K562 (cell line): ENCODE measurements around the gene EML1. TPM values are rescaled to one million over a fixed set of nuclear protein-coding genes. Genes with fewer than 3 reads are reported as not detected.

Experiments
- CTBP1 ChIP-seq: fragments of 450-650 bp; IDR thresholded peaks from 2 replicates; pipeline ENCODE4 v1.6.1; 2016; ENCODE audit warnings: borderline replicate concordance
- GTF2E2 ChIP-seq: fragments of 200-800 bp; sonication (Bioruptor generic); IDR thresholded peaks from 2 replicates; pipeline ENCODE4 v1.6.1; 2016; ENCODE audit warnings: missing genetic modification characterization, missing compliant biosample characterization
- NFATC3 ChIP-seq: fragments of 450-650 bp; IDR thresholded peaks from 2 replicates; pipeline ENCODE4 v1.6.1; 2017; ENCODE audit warnings: mild to moderate bottlenecking
- NFIC ChIP-seq: fragments of 450-650 bp; IDR thresholded peaks from 2 replicates; pipeline ENCODE4 v1.6.1; 2017; ENCODE audit warnings: mild to moderate bottlenecking, inconsistent platforms
- NR2F6 ChIP-seq: fragments of 450-650 bp; formaldehyde crosslinking; IDR thresholded peaks from 2 replicates; pipeline ENCODE4 v1.4.0; 2020; ENCODE audit warnings: mild to moderate bottlenecking
- RBFOX2 ChIP-seq: fragments of 200-400 bp; formaldehyde crosslinking; IDR thresholded peaks from 2 replicates; pipeline ENCODE4 v1.6.1; 2017; ENCODE audit warnings: low read depth, mild to moderate bottlenecking, low read length, moderate library complexity
- SLC30A9 ChIP-seq: fragments of 250-450 bp; sonication (Bioruptor Pico); IDR thresholded peaks from 2 replicates; pipeline ENCODE4 v1.8.0; 2022; ENCODE audit warnings: mild to moderate bottlenecking, moderate library complexity
- SMARCE1 ChIP-seq: fragments of 450-650 bp; IDR thresholded peaks from 2 replicates; pipeline ENCODE4 v1.7.1; 2016; ENCODE audit warnings: mild to moderate bottlenecking
- TAL1 ChIP-seq: fragments of 450-650 bp; IDR thresholded peaks from 2 replicates; pipeline ENCODE4 v1.6.1; 2016; ENCODE audit warnings: mild to moderate bottlenecking
- TFAM ChIP-seq: fragments of 250-450 bp; sonication (Bioruptor Pico); conservative IDR thresholded peaks from 2 replicates; pipeline ENCODE4 v1.5.0; 2021; ENCODE audit warnings: mild to moderate bottlenecking, moderate library complexity
- THRAP3 ChIP-seq: fragments of 450-650 bp; IDR thresholded peaks from 2 replicates; pipeline ENCODE4 v1.6.1; 2016; ENCODE audit warnings: mild to moderate bottlenecking, inconsistent platforms, borderline replicate concordance
- U2AF2 ChIP-seq: fragments of 200-400 bp; formaldehyde crosslinking; optimal IDR thresholded peaks from 2 replicates; pipeline ENCODE3; 2017; ENCODE audit warnings: low read depth, mild to moderate bottlenecking, low read length
- ZNF263 ChIP-seq: sonication (generic); formaldehyde crosslinking; IDR thresholded peaks from 2 replicates; pipeline ENCODE4 v1.8.0; 2022; ENCODE audit warnings: mild to moderate bottlenecking, missing genetic modification reagents, borderline replicate concordance
- polyA plus RNA-seq, 8 experiments: library from polyadenylated mRNA; depleted of rRNA in 4 of 8; stranded (reverse) in 5 of 8; unstranded in 3 of 8; fragments of >200 nt; fragmentation: Nextera tagmentation in 2 of 8; fragmentation: Illumina TruSeq in 1 of 8; extraction: Ambion mirVana in 2 of 8; extraction: Trizol in 1 of 8; gene quantifications; 2 replicates each; pipeline versions ENCODE4 v1.2.1 to v1.2.3, GENCODE V29; 2011 to 2014; ENCODE audit warnings: inconsistent platforms in 1 of 8, missing spikeins in 1 of 8
- total RNA-seq, 7 experiments: library from RNA; depleted of rRNA in 6 of 7; stranded (reverse); fragments of >200 nt in 6 of 7; fragmentation: Illumina TruSeq in 2 of 7; extraction: Trizol in 2 of 7; gene quantifications; 2 replicates each; pipeline versions ENCODE4 v1.2.1 to v1.2.3, GENCODE V29; 2011 to 2021; ENCODE audit warnings: low replicate concordance in 1 of 7
- TF ChIP-seq, protein P1 (sequence below): sonication (generic); formaldehyde crosslinking; IDR thresholded peaks from 2 replicates; pipeline ENCODE4 v1.8.0; 2022; ENCODE audit warnings: mild to moderate bottlenecking, missing genetic modification reagents, borderline replicate concordance
- TF ChIP-seq, protein P2 (sequence below): fragments of 250-450 bp; sonication (Bioruptor Pico); IDR thresholded peaks from 2 replicates; pipeline ENCODE4 v1.5.0; 2022; ENCODE audit warnings: mild to moderate bottlenecking
- TF ChIP-seq, protein P3 (sequence below): fragments of 250-450 bp; sonication (Bioruptor Pico); IDR thresholded peaks from 2 replicates; pipeline ENCODE4 v1.4.0; 2020; ENCODE audit warnings: mild to moderate bottlenecking, moderate library complexity
- TF ChIP-seq, protein P4 (sequence below): fragments of 450-650 bp; IDR thresholded peaks from 2 replicates; pipeline ENCODE4 v1.6.1; 2016; ENCODE audit warnings: antibody characterized with exemption
- TF ChIP-seq, protein P5 (sequence below): sonication (generic); formaldehyde crosslinking; IDR thresholded peaks from 2 replicates; pipeline ENCODE4 v1.8.0; 2022; ENCODE audit warnings: missing genetic modification reagents, mild to moderate bottlenecking, borderline replicate concordance

EML1 gene
- total and polyA plus RNA-seq, 9 of the 15 experiments (the other 6 are each of a cell fraction or from before 2014, with no cell fraction given) = 0.01 to 0.35 (median 0.07) TPM; not detected in 2

DNA sequence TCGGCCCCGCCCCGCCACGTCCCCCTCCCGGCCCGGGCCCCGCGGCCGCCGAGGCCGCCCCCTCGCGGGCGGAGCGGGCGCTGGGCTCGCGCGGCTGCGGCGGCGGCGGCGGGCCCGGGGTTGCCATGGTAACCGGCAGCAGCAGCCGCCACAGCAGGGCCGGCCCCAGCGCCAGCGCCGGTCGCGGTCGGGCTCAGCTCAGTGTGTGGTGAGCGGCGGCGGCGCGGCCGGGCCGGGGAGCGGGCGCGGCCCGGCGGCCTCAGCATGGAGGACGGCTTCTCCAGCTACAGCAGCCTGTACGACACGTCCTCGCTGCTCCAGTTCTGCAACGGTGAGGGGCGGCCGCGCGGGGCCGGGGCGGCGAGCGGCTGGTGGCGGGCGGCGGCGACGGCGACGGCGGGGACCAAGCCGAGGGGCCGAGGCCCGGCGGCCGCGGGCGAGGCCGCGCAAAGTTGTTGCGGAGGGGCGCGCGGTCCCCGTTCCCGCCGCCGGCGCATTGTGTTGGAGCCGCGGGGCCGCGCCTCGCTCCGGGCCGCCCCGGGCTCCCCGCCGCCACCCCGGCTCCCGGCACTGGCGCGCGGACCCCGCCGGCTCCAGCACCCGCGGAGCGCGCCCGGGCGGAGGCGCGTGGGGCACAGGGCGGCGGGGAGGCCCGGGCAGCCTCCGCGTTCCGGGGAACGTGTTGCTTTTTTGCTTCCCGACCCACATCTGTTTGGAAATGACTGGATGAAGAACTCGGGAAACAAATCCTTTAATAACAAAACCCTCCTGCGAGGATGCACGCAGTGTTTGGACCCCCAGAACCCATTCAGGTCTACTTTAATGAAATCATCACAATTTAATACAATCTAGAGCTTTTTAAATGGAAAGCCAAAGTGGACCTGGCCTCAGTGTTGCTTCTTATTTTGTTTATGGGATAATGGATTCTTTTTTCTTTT, at the start of gene EML1 (continued):
- TF ChIP-seq ZNF263 (CRISPR knock-in tag) = no peak
- TF ChIP-seq, protein P1, sequence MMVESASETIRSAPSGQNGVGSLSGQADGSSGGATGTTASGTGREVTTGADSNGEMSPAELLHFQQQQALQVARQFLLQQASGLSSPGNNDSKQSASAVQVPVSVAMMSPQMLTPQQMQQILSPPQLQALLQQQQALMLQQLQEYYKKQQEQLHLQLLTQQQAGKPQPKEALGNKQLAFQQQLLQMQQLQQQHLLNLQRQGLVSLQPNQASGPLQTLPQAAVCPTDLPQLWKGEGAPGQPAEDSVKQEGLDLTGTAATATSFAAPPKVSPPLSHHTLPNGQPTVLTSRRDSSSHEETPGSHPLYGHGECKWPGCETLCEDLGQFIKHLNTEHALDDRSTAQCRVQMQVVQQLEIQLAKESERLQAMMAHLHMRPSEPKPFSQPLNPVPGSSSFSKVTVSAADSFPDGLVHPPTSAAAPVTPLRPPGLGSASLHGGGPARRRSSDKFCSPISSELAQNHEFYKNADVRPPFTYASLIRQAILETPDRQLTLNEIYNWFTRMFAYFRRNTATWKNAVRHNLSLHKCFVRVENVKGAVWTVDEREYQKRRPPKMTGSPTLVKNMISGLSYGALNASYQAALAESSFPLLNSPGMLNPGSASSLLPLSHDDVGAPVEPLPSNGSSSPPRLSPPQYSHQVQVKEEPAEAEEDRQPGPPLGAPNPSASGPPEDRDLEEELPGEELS = no peak
- no peak for TF ChIP-seq SLC30A9
- TF ChIP-seq RBFOX2 = no peak
- TF ChIP-seq NR2F6 = no peak
- no peak for TF ChIP-seq THRAP3
- TF ChIP-seq, protein P2, sequence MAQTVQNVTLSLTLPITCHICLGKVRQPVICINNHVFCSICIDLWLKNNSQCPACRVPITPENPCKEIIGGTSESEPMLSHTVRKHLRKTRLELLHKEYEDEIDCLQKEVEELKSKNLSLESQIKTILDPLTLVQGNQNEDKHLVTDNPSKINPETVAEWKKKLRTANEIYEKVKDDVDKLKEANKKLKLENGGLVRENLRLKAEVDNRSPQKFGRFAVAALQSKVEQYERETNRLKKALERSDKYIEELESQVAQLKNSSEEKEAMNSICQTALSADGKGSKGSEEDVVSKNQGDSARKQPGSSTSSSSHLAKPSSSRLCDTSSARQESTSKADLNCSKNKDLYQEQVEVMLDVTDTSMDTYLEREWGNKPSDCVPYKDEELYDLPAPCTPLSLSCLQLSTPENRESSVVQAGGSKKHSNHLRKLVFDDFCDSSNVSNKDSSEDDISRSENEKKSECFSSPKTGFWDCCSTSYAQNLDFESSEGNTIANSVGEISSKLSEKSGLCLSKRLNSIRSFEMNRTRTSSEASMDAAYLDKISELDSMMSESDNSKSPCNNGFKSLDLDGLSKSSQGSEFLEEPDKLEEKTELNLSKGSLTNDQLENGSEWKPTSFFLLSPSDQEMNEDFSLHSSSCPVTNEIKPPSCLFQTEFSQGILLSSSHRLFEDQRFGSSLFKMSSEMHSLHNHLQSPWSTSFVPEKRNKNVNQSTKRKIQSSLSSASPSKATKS (CRISPR knock-in tag) = no peak
- TF ChIP-seq SMARCE1 = no peak
- TF ChIP-seq NFATC3 = no peak
- TF ChIP-seq TFAM = no peak
- TF ChIP-seq U2AF2 = no peak
- TF ChIP-seq GTF2E2 = no peak
- peak; percentile 43; the same call in 1 of the 2 replicates for TF ChIP-seq CTBP1
- TF ChIP-seq TAL1 = no peak
- no peak for TF ChIP-seq NFIC
- TF ChIP-seq, protein P3, sequence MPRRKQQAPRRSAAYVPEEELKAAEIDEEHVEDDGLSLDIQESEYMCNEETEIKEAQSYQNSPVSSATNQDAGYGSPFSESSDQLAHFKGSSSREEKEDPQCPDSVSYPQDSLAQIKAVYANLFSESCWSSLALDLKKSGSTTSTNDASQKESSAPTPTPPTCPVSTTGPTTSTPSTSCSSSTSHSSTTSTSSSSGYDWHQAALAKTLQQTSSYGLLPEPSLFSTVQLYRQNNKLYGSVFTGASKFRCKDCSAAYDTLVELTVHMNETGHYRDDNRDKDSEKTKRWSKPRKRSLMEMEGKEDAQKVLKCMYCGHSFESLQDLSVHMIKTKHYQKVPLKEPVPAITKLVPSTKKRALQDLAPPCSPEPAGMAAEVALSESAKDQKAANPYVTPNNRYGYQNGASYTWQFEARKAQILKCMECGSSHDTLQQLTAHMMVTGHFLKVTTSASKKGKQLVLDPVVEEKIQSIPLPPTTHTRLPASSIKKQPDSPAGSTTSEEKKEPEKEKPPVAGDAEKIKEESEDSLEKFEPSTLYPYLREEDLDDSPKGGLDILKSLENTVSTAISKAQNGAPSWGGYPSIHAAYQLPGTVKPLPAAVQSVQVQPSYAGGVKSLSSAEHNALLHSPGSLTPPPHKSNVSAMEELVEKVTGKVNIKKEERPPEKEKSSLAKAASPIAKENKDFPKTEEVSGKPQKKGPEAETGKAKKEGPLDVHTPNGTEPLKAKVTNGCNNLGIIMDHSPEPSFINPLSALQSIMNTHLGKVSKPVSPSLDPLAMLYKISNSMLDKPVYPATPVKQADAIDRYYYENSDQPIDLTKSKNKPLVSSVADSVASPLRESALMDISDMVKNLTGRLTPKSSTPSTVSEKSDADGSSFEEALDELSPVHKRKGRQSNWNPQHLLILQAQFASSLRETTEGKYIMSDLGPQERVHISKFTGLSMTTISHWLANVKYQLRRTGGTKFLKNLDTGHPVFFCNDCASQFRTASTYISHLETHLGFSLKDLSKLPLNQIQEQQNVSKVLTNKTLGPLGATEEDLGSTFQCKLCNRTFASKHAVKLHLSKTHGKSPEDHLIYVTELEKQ (CRISPR knock-in tag) = no peak
- TF ChIP-seq, protein P4, sequence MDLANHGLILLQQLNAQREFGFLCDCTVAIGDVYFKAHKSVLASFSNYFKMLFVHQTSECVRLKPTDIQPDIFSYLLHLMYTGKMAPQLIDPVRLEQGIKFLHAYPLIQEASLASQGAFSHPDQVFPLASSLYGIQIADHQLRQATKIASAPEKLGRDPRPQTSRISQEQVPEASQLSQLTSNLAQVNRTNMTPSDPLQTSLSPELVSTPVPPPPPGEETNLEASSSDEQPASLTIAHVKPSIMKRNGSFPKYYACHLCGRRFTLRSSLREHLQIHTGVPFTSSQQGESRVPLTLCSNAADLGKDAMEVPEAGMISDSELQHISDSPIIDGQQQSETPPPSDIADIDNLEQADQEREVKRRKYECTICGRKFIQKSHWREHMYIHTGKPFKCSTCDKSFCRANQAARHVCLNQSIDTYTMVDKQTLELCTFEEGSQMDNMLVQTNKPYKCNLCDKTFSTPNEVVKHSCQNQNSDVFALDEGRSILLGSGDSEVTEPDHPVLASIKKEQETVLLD = no peak
- TF ChIP-seq, protein P5, sequence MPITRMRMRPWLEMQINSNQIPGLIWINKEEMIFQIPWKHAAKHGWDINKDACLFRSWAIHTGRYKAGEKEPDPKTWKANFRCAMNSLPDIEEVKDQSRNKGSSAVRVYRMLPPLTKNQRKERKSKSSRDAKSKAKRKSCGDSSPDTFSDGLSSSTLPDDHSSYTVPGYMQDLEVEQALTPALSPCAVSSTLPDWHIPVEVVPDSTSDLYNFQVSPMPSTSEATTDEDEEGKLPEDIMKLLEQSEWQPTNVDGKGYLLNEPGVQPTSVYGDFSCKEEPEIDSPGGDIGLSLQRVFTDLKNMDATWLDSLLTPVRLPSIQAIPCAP (CRISPR knock-in tag) = no peak
